ENCODE data around the gene CYP2W1.
"Not testable (repeated sequence)": the region's sequence is repeated elsewhere in the genome, so short reads cannot be mapped to it uniquely, and the experiment has no call there.

Gene CYP2W1

DNA sequence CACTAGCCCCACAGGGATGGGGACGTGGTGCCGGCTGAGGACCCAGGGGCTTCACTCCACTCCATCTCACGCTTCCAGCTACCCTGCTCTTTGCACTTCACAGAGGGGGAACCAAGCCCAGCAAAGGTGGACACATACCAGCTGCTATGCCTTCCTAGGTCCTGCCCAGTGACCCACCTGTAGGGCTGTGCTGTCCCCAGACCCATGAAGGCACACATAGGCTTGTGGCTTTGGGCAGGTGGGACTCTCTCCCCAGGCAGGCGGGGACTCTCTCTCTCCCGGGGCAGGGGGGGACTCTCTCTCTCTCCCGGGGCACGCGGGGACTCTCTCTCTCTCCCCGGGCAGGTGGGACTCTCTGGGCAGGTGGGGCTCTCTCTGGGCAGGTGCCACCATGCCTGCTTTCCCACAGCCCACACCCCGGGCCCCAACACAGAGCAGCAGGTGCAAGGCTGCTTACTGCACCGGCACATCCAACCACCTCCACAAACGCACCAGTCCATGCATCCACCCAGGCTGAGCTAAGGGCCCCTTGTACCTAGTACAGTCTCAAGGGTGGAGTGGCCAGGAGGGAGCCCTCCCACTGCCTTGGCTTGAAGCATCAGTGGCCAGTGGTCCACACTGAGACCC lies 47.6 kb downstream of the CYP2W1 start:
- DNase-seq (ENCODE audit: low spot score) = no peak

GRCh38 chr7:1031716-1032455 lies 48.9 kb downstream of the CYP2W1 start:
- no peak for DNase-seq (ENCODE audit: low spot score)

GRCh38 chr7:1032536-1033181 lies 49.7 kb downstream of the CYP2W1 start:
- DNase-seq (ENCODE audit: low spot score) = no peak

GRCh38 chr7:1033546-1034145 lies 50.7 kb downstream of the CYP2W1 start:
- DNase-seq (ENCODE audit: low spot score) = no peak

- DNase-seq (ENCODE audit: low spot score) = not testable (repeated sequence)
Observed at GRCh38 chr7:1034769-1035168, 51.8 kb downstream of the CYP2W1 start.

GRCh38 chr7:1036164-1036928 lies 53.4 kb downstream of the CYP2W1 start:
- not testable (repeated sequence) for DNase-seq (ENCODE audit: low spot score)
